Esophagus squamous epithelium (tissue), 4 donors: ENCODE results near the gene IQCK.

ENCODE experiments used
- POLR2A ChIP-seq, 4 donors: fragments of 450-650 bp; IDR thresholded peaks; one replicate each; pipeline ENCODE4 v1.6.1; 2017; ENCODE audit warnings: antibody characterized with exemption in 4 of 4, mild to moderate bottlenecking in 4 of 4, moderate library complexity in 3 of 4
- TF ChIP-seq, protein P1 (sequence below), 6 experiments: fragments of 450-650 bp in 4 of 6; fragments of 200-600 bp in 2 of 6; sonication (generic) in 2 of 6; IDR thresholded peaks; one replicate each; pipeline ENCODE4 v1.5.1; 2016 to 2019; ENCODE audit warnings: antibody characterized with exemption in 6 of 6, mild to moderate bottlenecking in 4 of 6, moderate library complexity in 4 of 6

DNA sequence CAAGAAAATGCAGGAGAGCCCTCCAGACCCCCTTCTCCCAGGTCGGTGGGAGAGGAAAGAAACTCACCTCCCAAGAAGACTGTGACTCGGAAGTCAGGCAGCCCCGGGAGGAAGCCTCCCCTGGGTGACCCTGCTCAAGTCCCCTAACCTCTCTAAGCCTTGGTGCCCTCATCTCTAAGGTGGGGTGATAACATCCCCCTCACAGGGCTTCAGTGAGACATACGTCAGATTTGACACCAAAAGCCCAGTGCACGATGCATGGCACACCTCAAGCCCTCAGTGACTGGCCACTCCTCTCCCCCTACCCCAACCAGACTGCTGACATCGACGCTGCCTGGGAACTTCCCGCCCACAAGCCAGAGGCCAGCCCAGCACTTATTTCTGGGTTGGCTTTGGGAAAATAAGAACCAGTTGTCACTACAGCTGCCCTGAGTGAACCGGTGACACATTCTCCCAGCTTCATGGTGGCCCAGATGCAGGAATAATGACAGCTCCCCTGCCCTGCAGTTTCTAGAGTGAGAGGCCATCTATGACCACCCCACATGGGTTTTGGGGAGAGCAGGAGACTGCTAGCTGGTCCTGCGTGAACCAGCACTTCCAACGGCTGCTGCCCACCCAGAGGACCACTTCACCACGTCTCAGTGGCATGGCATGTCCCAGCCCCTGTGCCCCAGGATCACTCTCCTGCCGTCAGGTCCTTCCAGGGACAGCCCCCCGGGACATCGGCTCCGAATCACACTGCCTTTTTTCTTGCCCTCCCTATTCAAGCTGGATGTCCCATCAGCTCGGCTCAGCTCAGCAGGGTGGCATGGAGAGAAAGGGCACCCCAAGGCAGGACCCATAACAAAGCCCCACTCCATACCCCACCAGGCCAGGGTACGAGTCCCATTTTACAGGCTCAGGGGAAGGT, 9.5 kb upstream of the IQCK start:
- TF ChIP-seq, protein P1, sequence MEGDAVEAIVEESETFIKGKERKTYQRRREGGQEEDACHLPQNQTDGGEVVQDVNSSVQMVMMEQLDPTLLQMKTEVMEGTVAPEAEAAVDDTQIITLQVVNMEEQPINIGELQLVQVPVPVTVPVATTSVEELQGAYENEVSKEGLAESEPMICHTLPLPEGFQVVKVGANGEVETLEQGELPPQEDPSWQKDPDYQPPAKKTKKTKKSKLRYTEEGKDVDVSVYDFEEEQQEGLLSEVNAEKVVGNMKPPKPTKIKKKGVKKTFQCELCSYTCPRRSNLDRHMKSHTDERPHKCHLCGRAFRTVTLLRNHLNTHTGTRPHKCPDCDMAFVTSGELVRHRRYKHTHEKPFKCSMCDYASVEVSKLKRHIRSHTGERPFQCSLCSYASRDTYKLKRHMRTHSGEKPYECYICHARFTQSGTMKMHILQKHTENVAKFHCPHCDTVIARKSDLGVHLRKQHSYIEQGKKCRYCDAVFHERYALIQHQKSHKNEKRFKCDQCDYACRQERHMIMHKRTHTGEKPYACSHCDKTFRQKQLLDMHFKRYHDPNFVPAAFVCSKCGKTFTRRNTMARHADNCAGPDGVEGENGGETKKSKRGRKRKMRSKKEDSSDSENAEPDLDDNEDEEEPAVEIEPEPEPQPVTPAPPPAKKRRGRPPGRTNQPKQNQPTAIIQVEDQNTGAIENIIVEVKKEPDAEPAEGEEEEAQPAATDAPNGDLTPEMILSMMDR (IDR thresholded peaks at IDR 0.05): no peak
- peak in 1 of 4 donors; percentile 5 for TF ChIP-seq POLR2A (IDR thresholded peaks at IDR 0.05)
